DOHH2 (cell line): Measurements from ENCODE around the gene CLSTN1.

Experiments used
- H3F3A ChIP-seq: fragments of 200-600 bp; sonication (generic), shearing (Covaris generic); 2 replicates; pipeline ENCODE4 v1.6.0; 2016; ENCODE audit warnings: antibody characterized with exemption, mild to moderate bottlenecking; ENCODE audit not compliant: control insufficient read depth, insufficient read depth
- H3K27ac ChIP-seq: fragments of 200-600 bp; sonication (generic); 2 replicates; pipeline ENCODE4 v1.5.1; 2014; ENCODE audit warnings: low read depth, mild to moderate bottlenecking, low read length, moderate library complexity
- H3K27me3 ChIP-seq: fragments of 200-600 bp; sonication (generic); 2 replicates; pipeline ENCODE4 v1.6.1; 2014; ENCODE audit warnings: mild to moderate bottlenecking, low read length, mixed read lengths; ENCODE audit not compliant: control insufficient read depth
- H3K36me3 ChIP-seq: fragments of 200-600 bp; sonication (generic); 2 replicates; pipeline ENCODE4 v1.6.1; 2014; ENCODE audit warnings: mild to moderate bottlenecking, low read length, moderate library complexity, mixed read lengths; ENCODE audit not compliant: control insufficient read depth
- H3K4me1 ChIP-seq: fragments of 200-600 bp; sonication (generic); 2 replicates; pipeline ENCODE4 v1.6.1; 2014; ENCODE audit warnings: mild to moderate bottlenecking, low read length, mixed read lengths; ENCODE audit not compliant: control insufficient read depth
- H3K4me2 ChIP-seq: fragments of 200-600 bp; sonication (generic); 2 replicates; pipeline ENCODE4 v1.6.0; 2014; ENCODE audit warnings: mild to moderate bottlenecking, low read length, moderate library complexity
- H3K4me3 ChIP-seq: fragments of 200-600 bp; sonication (generic); 2 replicates; pipeline ENCODE4 v1.5.1; 2014; ENCODE audit warnings: mild to moderate bottlenecking, low read length, mixed read lengths
- H3K79me2 ChIP-seq: fragments of 200-600 bp; sonication (generic); 2 replicates; pipeline ENCODE4 v1.6.1; 2014; ENCODE audit warnings: mild to moderate bottlenecking, low read length, mixed read lengths; ENCODE audit not compliant: control insufficient read depth
- H3K9me2 ChIP-seq: fragments of 200-600 bp; sonication (generic); replicated peaks from 2 replicates; pipeline ENCODE4 v1.6.1; 2014; ENCODE audit warnings: mild to moderate bottlenecking, low read length, mixed read lengths; ENCODE audit not compliant: control insufficient read depth
- H3K9me3 ChIP-seq: fragments of 200-600 bp; sonication (generic); 2 replicates; pipeline ENCODE4 v1.6.1; 2014; ENCODE audit warnings: antibody characterized with exemption, low read length, mixed read lengths; ENCODE audit not compliant: control insufficient read depth, insufficient read depth
- H4K20me1 ChIP-seq: fragments of 200-600 bp; sonication (generic); 2 replicates; pipeline ENCODE4 v1.6.0; 2014; ENCODE audit warnings: low read depth, mild to moderate bottlenecking, antibody characterized with exemption, low read length, moderate library complexity; ENCODE audit not compliant: control insufficient read depth, insufficient read depth
- CTCF ChIP-seq: fragments of 200-600 bp; sonication (generic); IDR thresholded peaks from one replicate; pipeline ENCODE4 v1.5.1; 2014; ENCODE audit warnings: antibody characterized with exemption, mild to moderate bottlenecking, low read depth, low read length; ENCODE audit not compliant: poor library complexity, severe bottlenecking
- EZH2phosphoT487 ChIP-seq: fragments of 200-600 bp; sonication (generic); IDR thresholded peaks from 2 replicates; pipeline ENCODE4 v1.6.1; 2017; ENCODE audit warnings: borderline replicate concordance, mild to moderate bottlenecking, antibody characterized with exemption, low read length, moderate library complexity, mixed read lengths

Gene CLSTN1

GRCh38 chr1:9801909-9802308, 21.9 kb downstream of the CLSTN1 start:
- Histone ChIP-seq H3K4me2 (no peak overlapping the region), H3F3A (peaks cover 6% of the 10 kb centered on the region), H3K79me2 (peaks cover 99% of the 10 kb centered on the region), H3K27me3 (no peaks in the 10 kb centered on the region), H3K9me3 (no peaks in the 10 kb centered on the region), H3K4me1 (peaks cover 43% of the 10 kb centered on the region), H3K9me2 (no peaks in the 10 kb centered on the region), H4K20me1 (peaks cover 8% of the 10 kb centered on the region), H3K36me3 (peaks cover 14% of the 10 kb centered on the region), H3K4me3 (no peak overlapping the region), H3K27ac (no peak overlapping the region)
- TF ChIP-seq CTCF (no peak), EZH2phosphoT487 (no peak)

- no peak overlapping the region for H3K4me3 ChIP-seq
- peaks cover 99% of the 10 kb centered on the region for H3K79me2 ChIP-seq
- peaks cover 8% of the 10 kb centered on the region for H3F3A ChIP-seq
- H3K4me1 ChIP-seq: peaks cover 41% of the 10 kb centered on the region
- H3K27ac ChIP-seq: no peak overlapping the region
- TF ChIP-seq EZH2phosphoT487 (no peak), CTCF (no peak)
- peaks cover 10% of the 10 kb centered on the region for H3K36me3 ChIP-seq
- H3K9me2 ChIP-seq: no peaks in the 10 kb centered on the region
- H3K27me3 ChIP-seq: no peaks in the 10 kb centered on the region
- no peaks in the 10 kb centered on the region for H3K9me3 ChIP-seq
- peaks cover 17% of the 10 kb centered on the region for H4K20me1 ChIP-seq
- no peak overlapping the region for H3K4me2 ChIP-seq
Observed at GRCh38 chr1:9798236-9799130, 25.3 kb downstream of the CLSTN1 start.

- H3K27ac ChIP-seq: no peak overlapping the region
- TF ChIP-seq CTCF (no peak), EZH2phosphoT487 (no peak)
- peaks cover 5% of the 10 kb centered on the region; the same call in 1 of the 2 replicates for H3F3A ChIP-seq
- peaks cover 17% of the 10 kb centered on the region for H3K36me3 ChIP-seq
- no peak overlapping the region for H3K4me3 ChIP-seq
- H4K20me1 ChIP-seq: peaks cover 17% of the 10 kb centered on the region
- no peaks in the 10 kb centered on the region for H3K27me3 ChIP-seq
- no peak overlapping the region for H3K4me2 ChIP-seq
- H3K79me2 ChIP-seq: peaks cover 99% of the 10 kb centered on the region
- no peaks in the 10 kb centered on the region for H3K9me3 ChIP-seq
- peaks cover 46% of the 10 kb centered on the region for H3K4me1 ChIP-seq
- H3K9me2 ChIP-seq: no peaks in the 10 kb centered on the region
Observed at GRCh38 chr1:9797049-9797448, 26.7 kb downstream of the CLSTN1 start.
